NOMO-1 (cell line): Measurements from ENCODE around the gene LETM1.

Experiments
- DNase-seq, 2 experiments: peaks; one replicate each; lab custom pipeline; 2025; ENCODE audit not compliant: unreplicated experiment in 2 of 2; lab: John Stamatoyannopoulos, UW

LETM1 gene

GRCh38 chr4:1783015-1783414, 72.9 kb downstream of the LETM1 start:
- no peak for DNase-seq

- no peak for DNase-seq
These were observed 75.5 kb downstream of the LETM1 start for GRCh38 chr4:1780435-1780834.

- DNase-seq, result no peak
These were observed 76.2 kb downstream of the LETM1 start for GRCh38 chr4:1779588-1780382.

- DNase-seq, result no peak
These were observed 77.1 kb downstream of the LETM1 start for GRCh38 chr4:1778642-1779392.

- DNase-seq, result no peak
These were observed 77.9 kb downstream of the LETM1 start for GRCh38 chr4:1777822-1778641.

GRCh38 chr4:1776521-1777161, 79.3 kb downstream of the LETM1 start:
- DNase-seq, result no peak

GRCh38 chr4:1775731-1776500, 80.0 kb downstream of the LETM1 start:
- peak; percentile 33 to 74 for DNase-seq

GRCh38 chr4:1773754-1774153, 82.2 kb downstream of the LETM1 start:
- DNase-seq, result no peak

GRCh38 chr4:1772853-1773538, 83.0 kb downstream of the LETM1 start:
- no peak for DNase-seq

- DNase-seq, result peak; percentile 36 to 70
These were observed 84.2 kb downstream of the LETM1 start for GRCh38 chr4:1771555-1772305.

GRCh38 chr4:1770791-1771231, 85.1 kb downstream of the LETM1 start:
- no peak for DNase-seq

- no peak for DNase-seq
These were observed 85.7 kb downstream of the LETM1 start for GRCh38 chr4:1770245-1770644.

- no peak for DNase-seq
These were observed 86.3 kb downstream of the LETM1 start for GRCh38 chr4:1769692-1770091.

GRCh38 chr4:1768367-1769034, 87.5 kb downstream of the LETM1 start:
- no peak for DNase-seq

GRCh38 chr4:1767770-1768366, 88.1 kb downstream of the LETM1 start:
- peak; percentile 19 to 49 for DNase-seq

- DNase-seq, result peak; percentile 10 to 27
These were observed 88.7 kb downstream of the LETM1 start for GRCh38 chr4:1767061-1767769.
